Fibroblast of lung (primary cell): Measurements from ENCODE around the gene CCM2.

ENCODE experiments used
- CTCF ChIP-seq, 2 donors: IDR thresholded peaks in 1 of 2; conservative IDR thresholded peaks in 1 of 2; 1 replicate in 1 of 2; 2 replicates in 1 of 2; pipeline ENCODE4 v1.5.1; 2011 to 2012; ENCODE audit warnings: low read length in 2 of 2, control low read depth in 1 of 2, inconsistent platforms in 1 of 2, low read depth in 1 of 2, mild to moderate bottlenecking in 1 of 2
- EZH2 ChIP-seq: IDR thresholded peaks from 2 replicates; pipeline ENCODE4 v1.5.1; 2012; ENCODE audit warnings: low read length, control low read depth, mild to moderate bottlenecking; ENCODE audit errors: missing control alignments

- TF ChIP-seq CTCF (conservative IDR thresholded peaks at IDR 0.05 in 1 of 2, IDR thresholded peaks at IDR 0.05 in 1 of 2; ENCODE audit: low read depth in 1 of 2, low read length in 2 of 2) (no peak), EZH2 (no peak)
Measured at GRCh38 chr7:45073031-45073785, 73.2 kb downstream of the CCM2 start.
